Stimulated activated CD4-positive, alpha-beta T cell treated with anti-CD3 and anti-CD28 coated beads, Interleukin-4, amount 100 ng/mL, for 1 hour (primary cell): ENCODE data around the gene PCDHA9.
"Not testable (repeated sequence)": the region's sequence is repeated elsewhere in the genome, so short reads cannot be mapped to it uniquely, and the experiment has no call there.

Source experiments
- DNase-seq: peaks from one replicate; pipeline ENCODE4 v3.0.0-alpha.2; 2020

Gene PCDHA9

GRCh38 chr5:140848139-140849102, at the start of gene PCDHA9:
TSS of gene PCDHA9 (plus strand) at chr5:140848382. CDS start at chr5:140848496, 114 bp downstream.
- not testable (repeated sequence) for DNase-seq

- no peak for DNase-seq
These were observed 47.2 kb upstream of the PCDHA9 start, which contains the start of gene PCDHA3 for GRCh38 chr5:140800816-140801493. TSS of gene PCDHA3 (plus strand) at chr5:140801057.

- DNase-seq = no peak
These were observed 46.7 kb upstream of the PCDHA9 start for GRCh38 chr5:140801494-140801841.

- DNase-seq = not testable (repeated sequence)
These were observed 45.8 kb upstream of the PCDHA9 start for GRCh38 chr5:140802381-140802780.

- DNase-seq = no peak
These were observed 45.4 kb upstream of the PCDHA9 start for GRCh38 chr5:140802781-140803271.

- DNase-seq = no peak
These were observed 41.1 kb upstream of the PCDHA9 start, which contains the start of gene PCDHA4 for GRCh38 chr5:140806834-140807775. TSS of gene PCDHA4 (plus strand) at chr5:140807068.

- DNase-seq = not testable (repeated sequence)
These were observed 39.8 kb upstream of the PCDHA9 start for GRCh38 chr5:140808241-140808888.

- no peak for DNase-seq
These were observed 39.3 kb upstream of the PCDHA9 start for GRCh38 chr5:140808889-140809291.

- no peak for DNase-seq
These were observed 26.6 kb upstream of the PCDHA9 start, which contains the start of gene PCDHA5 for GRCh38 chr5:140821375-140822280. TSS of gene PCDHA5 (plus strand) at chr5:140821613.

- no peak for DNase-seq
These were observed 25.9 kb upstream of the PCDHA9 start for GRCh38 chr5:140822281-140822629.

GRCh38 chr5:140822969-140823368, 25.2 kb upstream of the PCDHA9 start:
- not testable (repeated sequence) for DNase-seq

- DNase-seq = no peak
These were observed 24.7 kb upstream of the PCDHA9 start for GRCh38 chr5:140823475-140823874.

GRCh38 chr5:140827704-140828361, 20.3 kb upstream of the PCDHA9 start, which contains the start of gene PCDHA6:
TSS of gene PCDHA6 (plus strand) at chr5:140827960. CDS start at chr5:140828092, 132 bp downstream.
- no peak for DNase-seq

- DNase-seq = no peak
These were observed 19.8 kb upstream of the PCDHA9 start for GRCh38 chr5:140828362-140828737.

GRCh38 chr5:140829511-140830501, 18.4 kb upstream of the PCDHA9 start:
- not testable (repeated sequence) for DNase-seq

GRCh38 chr5:140833993-140834392, 14.2 kb upstream of the PCDHA9 start, which contains the start of gene PCDHA7:
TSS of gene PCDHA7 (plus strand) at chr5:140834269. CDS start at chr5:140834384, 115 bp downstream.
- no peak for DNase-seq

GRCh38 chr5:140834439-140835008, 13.7 kb upstream of the PCDHA9 start:
- not testable (repeated sequence) for DNase-seq
